ENCODE results near the gene SPATA7.

DNA sequence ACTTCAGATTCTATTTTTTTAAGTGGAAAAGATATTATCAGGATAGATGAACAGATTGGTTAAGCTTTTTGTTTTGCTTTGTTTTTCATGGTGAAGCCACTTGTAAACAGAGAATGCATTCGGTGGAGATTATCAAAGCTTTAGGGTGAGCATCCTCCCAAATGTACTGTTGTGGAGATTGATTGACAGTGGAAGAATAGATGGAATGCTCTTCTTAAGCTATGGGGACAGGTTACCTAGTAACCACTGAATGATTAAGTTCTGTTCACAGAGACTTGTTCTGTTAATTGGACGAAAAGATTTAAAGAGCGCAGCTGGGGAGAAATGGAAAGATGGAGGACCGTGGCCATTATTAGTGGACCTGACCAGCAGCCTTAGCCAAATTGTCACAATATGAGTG is 21.8 kb upstream of the SPATA7 start:
- TF ChIP-seq, protein P1, sequence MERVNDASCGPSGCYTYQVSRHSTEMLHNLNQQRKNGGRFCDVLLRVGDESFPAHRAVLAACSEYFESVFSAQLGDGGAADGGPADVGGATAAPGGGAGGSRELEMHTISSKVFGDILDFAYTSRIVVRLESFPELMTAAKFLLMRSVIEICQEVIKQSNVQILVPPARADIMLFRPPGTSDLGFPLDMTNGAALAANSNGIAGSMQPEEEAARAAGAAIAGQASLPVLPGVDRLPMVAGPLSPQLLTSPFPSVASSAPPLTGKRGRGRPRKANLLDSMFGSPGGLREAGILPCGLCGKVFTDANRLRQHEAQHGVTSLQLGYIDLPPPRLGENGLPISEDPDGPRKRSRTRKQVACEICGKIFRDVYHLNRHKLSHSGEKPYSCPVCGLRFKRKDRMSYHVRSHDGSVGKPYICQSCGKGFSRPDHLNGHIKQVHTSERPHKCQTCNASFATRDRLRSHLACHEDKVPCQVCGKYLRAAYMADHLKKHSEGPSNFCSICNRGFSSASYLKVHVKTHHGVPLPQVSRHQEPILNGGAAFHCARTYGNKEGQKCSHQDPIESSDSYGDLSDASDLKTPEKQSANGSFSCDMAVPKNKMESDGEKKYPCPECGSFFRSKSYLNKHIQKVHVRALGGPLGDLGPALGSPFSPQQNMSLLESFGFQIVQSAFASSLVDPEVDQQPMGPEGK (CRISPR knock-in tag; IDR thresholded peaks at IDR 0.05; ENCODE audit: borderline replicate concordance): no peak
- no peak for TF ChIP-seq ZFP3 (CRISPR knock-in tag; IDR thresholded peaks at IDR 0.05)
- TF ChIP-seq CSRNP3 (CRISPR knock-in tag; IDR thresholded peaks at IDR 0.05): no peak
- TF ChIP-seq, protein P2, sequence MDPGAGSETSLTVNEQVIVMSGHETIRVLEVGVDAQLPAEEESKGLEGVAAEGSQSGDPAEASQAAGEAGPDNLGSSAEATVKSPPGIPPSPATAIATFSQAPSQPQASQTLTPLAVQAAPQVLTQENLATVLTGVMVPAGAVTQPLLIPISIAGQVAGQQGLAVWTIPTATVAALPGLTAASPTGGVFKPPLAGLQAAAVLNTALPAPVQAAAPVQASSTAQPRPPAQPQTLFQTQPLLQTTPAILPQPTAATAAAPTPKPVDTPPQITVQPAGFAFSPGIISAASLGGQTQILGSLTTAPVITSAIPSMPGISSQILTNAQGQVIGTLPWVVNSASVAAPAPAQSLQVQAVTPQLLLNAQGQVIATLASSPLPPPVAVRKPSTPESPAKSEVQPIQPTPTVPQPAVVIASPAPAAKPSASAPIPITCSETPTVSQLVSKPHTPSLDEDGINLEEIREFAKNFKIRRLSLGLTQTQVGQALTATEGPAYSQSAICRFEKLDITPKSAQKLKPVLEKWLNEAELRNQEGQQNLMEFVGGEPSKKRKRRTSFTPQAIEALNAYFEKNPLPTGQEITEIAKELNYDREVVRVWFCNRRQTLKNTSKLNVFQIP (CRISPR knock-in tag; IDR thresholded peaks at IDR 0.05; ENCODE audit: borderline replicate concordance, low read depth): no peak
- TF ChIP-seq ARNTL (CRISPR knock-in tag; IDR thresholded peaks at IDR 0.05; ENCODE audit: borderline replicate concordance, low read depth): no peak
- no peak for TF ChIP-seq TOX (CRISPR knock-in tag; IDR thresholded peaks at IDR 0.05; ENCODE audit: borderline replicate concordance)
- TF ChIP-seq ZNF70 (CRISPR knock-in tag; IDR thresholded peaks at IDR 0.05): no peak
- no peak for TF ChIP-seq RARB (CRISPR knock-in tag; IDR thresholded peaks at IDR 0.05)
- TF ChIP-seq BACH2 (CRISPR knock-in tag; IDR thresholded peaks at IDR 0.05; ENCODE audit: borderline replicate concordance): no peak
